GM21515 (cell line): ENCODE measurements around the gene IKZF4.
"Not testable (repeated sequence)": the region's sequence is repeated elsewhere in the genome, so short reads cannot be mapped to it uniquely, and the experiment has no call there.

Source experiments
- ATAC-seq: cut with Tn5 transposase; IDR thresholded peaks from one replicate; pipeline ENCODE4 v1.9.1; 2021; ENCODE audit not compliant: unreplicated experiment

IKZF4 gene

DNA sequence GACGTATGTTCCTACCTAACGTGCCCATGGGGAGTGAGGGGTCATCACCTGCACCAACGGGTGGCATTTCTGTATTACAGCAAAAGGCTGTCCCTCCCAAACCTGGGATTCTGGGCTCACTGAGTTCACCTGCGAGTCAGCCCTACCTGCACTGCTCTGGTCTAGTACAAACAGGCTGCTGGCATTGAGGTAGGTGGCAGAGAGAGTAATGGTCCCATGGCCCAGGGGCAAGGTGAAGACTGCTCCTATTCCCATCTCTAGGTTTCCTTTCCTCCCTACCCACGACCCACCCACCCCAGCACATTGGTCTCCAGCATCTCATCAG is 23.3 kb upstream of the IKZF4 start:
- ATAC-seq: no peak

DNA sequence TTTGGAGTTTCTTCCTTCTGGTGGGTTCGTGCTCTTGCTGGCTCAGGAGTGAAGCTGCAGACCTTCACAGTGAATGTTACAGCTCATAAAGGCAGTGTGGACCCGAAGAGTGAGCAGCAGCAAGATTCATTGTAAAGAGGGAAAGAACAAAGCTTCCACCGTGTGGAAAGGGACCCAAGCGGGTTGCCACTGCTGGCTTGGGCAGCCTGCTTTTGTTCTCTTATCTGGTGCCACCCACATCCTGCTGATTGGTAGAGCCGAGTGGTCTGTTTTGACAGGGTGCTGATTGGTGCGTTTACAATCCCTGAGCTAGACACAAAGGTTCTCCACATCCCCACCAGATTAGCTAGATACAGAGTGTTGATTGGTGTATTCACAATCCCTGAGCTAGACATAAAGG is 21.3 kb upstream of the IKZF4 start:
- not testable (repeated sequence) for ATAC-seq

DNA sequence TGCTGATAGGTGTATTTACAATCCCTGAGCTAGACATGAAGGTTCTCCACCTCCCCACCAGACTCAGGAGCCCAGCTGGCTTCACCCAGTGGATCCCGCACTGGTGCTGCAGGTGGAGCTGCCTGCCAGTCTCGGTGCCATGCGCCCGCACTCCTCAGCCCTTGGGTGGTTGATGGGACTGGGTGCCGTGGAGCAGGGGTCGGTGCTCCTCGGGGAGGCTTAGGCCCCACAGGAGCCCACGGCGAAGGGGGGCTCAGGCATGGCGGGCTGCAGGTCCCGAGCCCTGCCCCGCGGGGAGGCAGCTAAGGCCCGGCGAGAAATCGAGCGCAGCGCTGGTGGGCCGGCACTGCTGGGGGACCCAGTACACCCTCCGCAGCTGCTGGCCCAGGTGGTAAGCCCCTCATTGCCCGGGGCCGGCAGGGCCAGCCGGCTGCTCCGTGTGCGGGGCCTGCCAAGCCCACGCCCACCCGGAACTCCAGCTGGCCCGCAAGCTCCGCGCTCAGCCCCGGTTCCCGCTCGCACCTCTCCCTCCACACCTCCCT is 20.8 kb upstream of the IKZF4 start:
- ATAC-seq: not testable (repeated sequence)

DNA sequence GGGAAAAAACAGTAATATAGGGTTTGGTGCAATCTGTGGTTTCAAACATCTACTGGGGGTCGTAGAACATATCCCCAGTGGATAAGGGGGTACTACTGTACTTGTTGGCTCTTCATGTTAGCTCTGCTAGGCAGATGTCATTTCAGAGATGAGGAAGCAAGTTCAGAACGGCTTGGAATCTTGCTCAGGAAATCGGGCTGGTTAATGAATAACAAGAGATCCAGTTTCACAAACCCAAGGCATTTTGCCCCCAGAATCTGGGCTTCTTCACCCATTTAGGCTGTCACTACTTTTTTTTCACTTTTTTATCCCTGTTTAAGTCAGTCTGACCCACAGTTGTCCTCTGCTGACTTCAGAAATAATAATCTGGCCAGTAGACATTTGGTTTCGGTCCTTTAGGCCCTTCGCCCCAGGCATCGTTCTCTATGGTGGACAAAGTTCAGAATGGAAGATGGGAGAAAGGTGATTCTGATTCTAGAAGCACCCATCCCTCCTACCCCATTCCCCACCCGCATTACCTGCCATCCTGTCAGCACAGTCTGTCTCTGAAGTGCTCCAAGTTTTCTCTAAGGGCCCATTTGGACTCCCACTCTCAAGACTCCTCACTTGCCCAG is 19.2 kb upstream of the IKZF4 start:
- no peak for ATAC-seq

DNA sequence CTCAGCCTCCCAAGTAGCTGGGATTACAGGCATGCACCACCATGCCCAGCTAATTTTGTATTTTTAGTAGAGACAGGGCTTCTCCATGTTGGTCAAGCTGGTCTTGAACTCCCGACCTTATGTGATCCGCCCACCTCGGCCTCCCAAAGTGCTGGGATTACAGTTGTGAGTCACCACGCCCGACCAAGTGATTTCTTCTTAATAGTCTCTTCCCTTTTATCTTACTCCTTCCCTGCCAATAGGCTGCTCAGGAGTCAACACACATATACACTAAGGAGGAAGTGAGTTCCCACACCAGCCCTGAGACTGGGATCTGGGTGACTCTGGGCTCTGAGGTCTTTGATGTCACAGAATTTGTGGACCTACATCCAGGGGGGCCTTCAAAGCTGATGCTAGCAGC is 17.5 kb upstream of the IKZF4 start:
- not testable (repeated sequence) for ATAC-seq

DNA sequence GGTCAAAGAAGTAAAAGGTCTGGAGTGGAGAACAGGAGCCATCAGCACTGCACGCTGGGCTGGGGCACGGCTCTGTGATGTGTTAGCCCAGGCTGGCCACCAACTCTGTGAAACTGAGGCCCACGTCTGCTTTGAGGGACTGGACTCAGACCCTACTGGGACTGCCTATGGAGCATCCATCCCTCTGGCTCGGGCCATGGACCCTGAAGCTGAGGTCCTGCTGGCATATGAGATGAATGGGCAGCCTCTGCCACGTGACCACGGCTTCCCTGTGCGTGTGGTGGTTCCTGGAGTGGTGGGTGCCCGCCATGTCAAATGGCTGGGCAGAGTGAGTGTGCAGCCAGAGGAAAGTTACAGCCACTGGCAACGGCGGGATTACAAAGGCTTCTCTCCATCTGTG is 16.6 kb upstream of the IKZF4 start:
- no peak for ATAC-seq

DNA sequence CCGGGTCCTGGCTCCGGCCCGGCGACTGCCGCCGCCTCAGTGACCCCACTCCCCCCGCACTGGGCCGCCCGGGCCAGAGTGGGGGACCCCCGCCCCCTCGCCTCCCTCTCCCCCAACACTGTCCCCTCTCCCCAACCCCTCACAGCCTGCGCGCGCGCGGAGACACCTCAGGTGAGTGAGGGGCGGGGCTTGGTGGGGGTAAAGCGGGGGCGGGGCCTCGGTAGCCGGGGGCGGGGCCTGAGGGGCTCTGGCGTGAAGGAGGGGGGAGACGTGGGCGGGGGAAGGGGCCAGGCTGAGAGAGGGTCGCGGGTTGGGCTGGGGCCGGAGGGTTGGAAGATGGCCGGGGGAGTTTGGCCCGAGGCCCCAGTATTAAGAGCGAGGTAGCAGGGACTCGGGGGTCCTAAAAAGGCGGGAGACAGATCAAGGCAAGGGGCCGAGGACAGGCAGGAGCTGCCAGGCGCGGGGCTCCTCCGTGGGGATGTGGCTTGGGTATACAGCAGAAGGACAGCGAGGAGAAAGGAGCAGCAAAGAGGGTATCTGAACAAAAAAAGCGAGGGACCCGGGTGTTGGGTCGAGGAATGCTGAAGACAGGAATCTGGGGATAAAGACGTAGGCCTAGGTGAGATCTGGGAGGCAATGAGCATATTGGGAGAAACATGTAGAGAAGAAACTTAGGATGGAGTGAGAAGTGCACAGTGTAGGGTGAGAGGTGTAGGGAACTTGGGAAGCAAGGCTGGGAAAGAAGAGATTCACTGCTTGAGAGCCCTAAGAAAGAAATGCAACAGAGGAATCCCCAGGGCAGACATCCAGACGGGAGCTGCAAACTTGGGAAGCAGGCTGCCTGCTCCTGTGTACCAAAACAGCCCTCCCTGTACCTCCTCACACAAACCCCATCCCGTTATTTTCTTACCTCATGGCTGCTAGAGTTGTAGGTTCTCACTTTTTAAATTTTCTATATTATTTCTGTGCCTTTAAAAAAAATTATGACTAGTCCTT is 13.0 kb upstream of the IKZF4 start:
- ATAC-seq: peak; percentile 46

DNA sequence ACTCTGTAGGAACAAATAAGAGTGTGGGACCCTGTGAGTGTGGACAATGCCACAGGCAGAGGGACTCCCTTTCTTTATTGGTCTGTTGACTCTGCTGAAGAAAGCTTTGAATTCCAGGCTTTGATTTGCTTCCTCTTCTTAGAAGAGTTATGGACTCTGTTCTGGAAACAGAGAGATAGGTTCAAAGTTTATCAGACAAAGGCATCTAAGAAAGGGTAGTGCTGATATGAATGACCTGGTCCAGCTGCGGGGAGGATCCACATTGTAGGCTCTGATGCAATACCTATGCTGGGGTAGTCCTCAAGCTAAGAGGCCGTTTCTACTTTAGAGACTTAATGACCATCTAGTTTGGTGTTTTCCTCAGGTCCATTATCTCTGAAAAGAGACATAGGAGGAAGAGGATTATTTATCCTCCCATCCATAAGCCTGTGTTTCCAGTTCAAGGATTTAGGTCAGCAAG is 10.7 kb upstream of the IKZF4 start:
- ATAC-seq: no peak

DNA sequence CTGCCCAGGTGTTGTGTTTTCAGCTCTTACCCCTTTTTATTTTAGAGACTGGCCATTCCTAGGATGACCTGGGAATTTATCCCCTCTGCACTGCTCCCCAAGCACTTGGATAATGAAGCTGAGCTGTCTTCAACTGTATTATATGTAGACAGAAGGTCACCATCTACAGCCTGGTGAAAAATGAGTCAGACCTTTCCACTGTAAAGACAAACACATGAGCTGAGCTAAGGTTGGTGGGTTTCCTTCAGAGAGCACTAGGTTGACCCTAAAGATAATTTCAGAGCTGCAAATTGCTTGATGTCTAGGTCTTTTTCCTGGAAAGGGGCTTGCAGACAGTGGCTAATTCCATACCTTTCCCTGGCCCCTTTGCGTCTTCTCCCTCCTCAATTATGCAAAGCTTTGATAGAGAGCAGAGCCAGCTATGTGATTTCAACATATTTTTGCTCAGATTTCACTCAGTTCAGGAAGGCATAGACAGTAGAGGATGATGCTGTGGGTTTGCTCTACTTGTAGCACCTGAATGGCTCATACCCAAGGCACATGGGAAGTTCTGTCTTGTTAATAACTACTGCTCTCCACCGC is 9.2 kb upstream of the IKZF4 start:
- ATAC-seq: no peak

DNA sequence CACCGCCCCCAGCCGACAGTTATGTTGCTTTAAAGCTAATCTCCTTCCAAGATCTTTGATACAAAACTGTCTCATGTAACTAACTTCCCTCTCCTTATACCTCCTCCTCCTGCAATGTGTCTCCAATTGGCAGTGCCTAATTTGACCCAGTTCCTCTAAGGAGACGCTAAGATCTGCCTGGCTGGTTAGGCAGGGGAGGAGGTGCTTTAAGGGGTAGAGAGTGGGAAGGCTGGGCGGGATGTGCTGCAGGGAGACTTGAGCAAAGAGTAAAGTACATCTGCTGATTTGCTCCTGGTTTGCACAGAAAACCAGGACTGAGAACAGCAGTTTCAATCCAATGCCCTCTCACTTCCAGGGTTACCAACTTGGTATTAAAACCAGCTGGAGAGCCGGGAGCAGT is 7.4 kb upstream of the IKZF4 start:
- ATAC-seq: no peak

DNA sequence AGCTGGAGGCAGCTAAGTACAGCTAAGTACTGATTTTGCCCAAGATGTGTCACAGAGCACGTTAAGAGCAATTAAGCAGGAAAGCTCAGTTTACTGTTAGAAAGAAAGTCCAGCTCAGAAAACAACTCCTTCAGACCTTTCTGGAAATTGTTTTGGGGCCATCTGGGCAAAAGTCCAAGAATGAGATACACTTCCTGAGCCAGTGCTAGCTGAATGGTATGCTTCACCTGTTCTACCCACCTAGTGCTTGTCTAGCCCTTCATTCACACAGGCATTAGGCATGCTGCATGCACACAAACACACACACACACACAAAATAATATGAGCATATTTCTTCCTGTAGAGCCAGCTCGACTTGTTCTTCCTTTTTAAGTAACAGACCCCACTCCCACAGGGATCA is 6.6 kb upstream of the IKZF4 start:
- ATAC-seq: no peak

DNA sequence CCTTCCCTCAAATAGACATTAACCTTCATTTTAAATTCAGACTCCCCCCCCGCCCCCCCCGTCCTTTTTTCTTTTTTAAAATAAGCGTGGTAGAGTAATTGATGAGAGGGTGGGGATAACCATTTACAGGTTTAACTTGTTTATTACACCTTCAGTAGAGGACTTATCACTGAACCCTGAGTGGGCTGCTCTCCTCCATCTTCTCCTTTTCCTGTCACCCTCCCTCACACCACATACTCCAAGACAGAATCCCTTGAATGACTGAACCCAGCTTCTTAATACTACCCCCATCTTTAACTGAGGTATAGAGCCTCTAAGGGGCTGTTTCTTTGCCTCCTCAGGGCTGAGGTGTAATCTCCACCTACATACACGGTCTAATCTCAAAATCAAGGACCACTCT is 3.7 kb upstream of the IKZF4 start:
- no peak for ATAC-seq

DNA sequence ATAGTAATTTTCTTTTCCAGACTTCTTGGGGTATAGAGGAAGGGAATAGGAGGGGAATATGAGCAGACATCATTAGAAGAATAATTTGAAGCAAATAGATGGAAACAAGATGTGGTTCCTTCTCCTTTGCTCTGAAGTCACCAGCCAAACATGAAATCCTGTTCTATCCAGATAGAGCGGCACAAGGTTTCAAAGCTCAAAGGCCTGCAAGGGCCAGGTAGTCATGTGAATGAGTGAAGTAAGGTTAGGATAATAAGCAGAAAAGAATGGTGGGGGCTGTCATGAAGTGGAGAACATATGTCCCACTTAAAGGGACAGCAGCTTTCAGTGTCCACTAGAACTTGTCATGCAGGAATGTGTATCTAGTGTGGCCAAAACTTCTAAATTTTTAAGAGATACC is 2.5 kb upstream of the IKZF4 start:
- ATAC-seq: no peak

DNA sequence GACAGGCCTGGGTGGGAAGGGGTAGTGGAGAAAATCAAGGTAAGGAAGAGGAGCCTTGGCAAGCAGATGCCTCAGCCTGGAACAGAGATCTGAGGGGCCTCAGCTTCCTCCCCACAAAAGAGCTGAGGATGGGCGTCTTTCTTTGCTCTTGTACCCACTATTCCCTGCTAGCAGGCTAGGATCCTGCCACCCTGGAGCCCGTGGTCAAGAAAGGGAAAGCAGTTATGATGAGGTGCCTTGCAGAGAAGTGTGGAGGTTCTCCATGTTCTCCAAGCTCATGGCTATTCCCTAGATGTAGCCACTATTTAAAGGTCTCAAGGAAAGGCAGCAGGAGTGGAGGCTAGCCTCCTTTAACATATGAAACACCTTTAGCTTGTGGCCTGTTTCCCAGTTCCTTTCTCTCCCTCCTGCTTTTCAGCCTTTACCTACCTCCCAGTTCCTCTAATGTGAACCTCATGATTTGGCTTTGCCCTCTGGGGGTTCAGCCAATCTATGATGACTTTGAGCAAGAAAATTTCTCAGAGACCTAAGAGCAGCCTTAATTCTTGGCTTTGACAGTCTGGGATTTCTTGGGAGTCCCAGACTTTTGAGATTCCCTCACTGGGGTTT is 1.1 kb downstream of the IKZF4 start:
- no peak for ATAC-seq

DNA sequence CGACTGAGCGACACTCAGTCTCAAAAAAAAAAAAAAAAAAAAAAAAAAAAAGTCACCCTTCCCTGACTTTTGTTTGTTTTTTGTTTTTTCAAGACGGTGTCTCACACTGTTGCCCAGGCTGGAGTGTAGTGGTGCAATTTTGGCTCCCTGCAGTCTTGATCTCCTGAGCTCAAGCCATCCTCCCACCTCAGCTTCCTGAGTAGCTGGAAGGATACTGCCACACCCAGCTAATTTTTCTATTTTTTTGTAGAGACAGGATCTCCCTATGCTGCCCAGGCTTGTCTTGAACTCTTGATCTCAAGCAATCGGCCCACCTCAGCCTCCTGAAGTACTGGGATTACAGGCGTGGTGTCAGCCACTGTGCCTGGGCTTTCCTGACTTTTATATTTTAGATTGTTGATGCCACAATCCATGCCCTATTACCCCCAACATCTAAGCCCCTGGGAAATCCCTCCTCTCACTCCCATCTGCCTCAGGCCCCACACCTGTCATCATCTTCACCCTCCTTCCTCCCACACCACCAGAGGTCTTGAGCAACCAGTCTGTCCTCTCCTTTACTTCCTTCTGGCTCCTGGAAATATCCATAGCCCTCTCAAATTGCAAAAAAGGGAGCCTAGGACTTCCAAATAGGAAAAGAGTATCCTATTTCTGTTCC is 7.8 kb downstream of the IKZF4 start:
- no peak for ATAC-seq

DNA sequence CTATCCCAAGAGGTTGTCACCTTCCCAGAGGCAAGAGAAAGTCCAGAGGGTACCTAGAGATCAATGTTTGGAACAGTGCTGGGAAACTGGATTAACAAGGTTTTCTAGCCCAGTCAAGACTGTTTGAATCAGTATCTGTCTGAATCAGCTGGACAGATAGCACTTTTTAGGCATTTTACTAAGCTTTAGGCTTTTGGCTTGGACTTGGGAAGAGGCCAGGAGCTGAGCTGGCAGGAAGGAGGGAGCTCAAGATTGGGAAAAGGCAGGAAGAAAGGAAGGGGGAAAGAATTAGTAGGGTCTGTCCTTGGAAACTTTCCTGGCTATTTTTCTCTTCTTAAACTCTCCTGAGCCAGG is 8.3 kb downstream of the IKZF4 start:
- no peak for ATAC-seq

DNA sequence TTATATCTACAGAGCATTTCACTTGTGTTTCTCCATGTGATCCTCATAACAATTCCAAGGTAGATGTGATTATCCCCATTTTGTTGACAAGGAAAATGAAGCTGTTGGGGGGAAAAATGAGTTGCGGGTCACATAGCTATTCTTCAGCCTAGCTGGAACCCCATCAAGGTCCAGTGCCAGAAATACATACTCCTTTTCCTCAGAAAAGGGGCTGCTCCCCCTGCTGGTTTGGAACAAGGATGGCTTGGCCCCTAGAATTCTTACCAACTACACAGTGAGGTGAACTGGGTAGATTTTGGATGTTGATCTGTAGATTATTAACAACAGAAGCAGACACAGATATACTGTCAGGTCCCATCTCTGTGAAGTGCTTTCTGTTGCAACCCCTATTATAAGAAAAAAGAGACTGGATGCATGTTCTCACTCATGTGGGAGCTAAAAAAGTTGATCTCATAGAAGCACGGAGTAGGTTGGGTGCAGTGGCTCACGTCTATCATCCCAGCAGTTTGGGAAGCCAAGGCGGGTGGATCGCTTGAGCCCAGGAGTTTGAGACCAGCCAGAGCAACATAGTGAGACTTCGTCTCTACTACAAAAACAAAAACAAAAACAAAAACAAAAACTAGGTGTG is 8.9 kb downstream of the IKZF4 start:
- no peak for ATAC-seq

DNA sequence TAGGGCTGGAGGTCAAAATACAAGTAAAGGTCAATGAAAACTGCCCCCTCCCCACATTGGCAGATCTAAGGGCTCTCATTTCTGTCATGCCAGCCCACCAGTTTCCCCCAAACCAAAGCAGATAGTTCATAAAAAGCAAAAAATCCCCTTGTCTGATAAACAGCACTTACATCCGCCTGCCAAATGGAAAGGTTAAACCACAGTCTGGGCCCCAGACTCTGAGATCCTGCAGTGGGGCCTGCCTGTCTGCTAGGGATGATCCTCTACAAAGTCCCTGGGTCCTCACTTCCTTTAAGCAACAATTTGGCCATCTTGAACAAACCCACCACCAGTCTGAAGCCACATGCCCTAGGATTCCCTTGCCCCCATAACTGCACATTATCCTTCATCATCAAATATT is 11.1 kb downstream of the IKZF4 start:
- no peak for ATAC-seq

DNA sequence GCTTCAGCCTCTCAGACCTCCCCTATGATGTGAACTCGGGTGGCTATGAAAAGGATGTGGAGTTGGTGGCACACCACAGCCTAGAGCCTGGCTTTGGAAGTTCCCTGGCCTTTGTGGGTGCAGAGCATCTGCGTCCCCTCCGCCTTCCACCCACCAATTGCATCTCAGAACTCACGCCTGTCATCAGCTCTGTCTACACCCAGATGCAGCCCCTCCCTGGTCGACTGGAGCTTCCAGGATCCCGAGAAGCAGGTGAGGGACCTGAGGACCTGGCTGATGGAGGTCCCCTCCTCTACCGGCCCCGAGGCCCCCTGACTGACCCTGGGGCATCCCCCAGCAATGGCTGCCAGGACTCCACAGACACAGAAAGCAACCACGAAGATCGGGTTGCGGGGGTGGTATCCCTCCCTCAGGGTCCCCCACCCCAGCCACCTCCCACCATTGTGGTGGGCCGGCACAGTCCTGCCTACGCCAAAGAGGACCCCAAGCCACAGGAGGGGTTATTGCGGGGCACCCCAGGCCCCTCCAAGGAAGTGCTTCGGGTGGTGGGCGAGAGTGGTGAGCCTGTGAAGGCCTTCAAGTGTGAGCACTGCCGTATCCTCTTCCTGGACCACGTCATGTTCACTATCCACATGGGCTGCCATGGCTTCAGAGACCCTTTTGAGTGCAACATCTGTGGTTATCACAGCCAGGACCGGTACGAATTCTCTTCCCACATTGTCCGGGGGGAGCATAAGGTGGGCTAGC is 13.9 kb downstream of the IKZF4 start:
- no peak for ATAC-seq

DNA sequence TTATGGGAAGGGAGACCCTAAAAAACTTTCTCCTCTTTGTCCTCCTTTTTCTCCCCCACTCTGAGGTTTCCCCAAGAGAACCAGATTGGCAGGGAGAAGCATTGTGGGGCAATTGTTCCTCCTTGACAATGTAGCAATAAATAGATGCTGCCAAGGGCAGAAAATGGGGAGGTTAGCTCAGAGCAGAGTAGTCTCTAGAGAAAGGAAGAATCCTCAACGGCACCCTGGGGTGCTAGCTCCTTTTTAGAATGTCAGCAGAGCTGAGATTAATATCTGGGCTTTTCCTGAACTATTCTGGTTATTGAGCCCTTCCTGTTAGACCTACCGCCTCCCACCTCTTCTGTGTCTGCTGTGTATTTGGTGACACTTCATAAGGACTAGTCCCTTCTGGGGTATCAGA is 16.3 kb downstream of the IKZF4 start:
- ATAC-seq: no peak
